GM23248 (cell line): Measurements from ENCODE around the gene NAA11.

Experiments used
- EZH2 ChIP-seq: fragments of 200-600 bp; sonication (generic); IDR thresholded peaks from 2 replicates; pipeline ENCODE4 v1.6.1; 2018; ENCODE audit warnings: antibody characterized with exemption, mild to moderate bottlenecking; ENCODE audit not compliant: insufficient read depth, poor library complexity, severe bottlenecking
- EZH2phosphoT487 ChIP-seq: fragments of 200-600 bp; sonication (generic); IDR thresholded peaks from 2 replicates; pipeline ENCODE4 v1.6.1; 2018; ENCODE audit warnings: antibody characterized with exemption, moderate library complexity, mild to moderate bottlenecking, low read depth; ENCODE audit not compliant: insufficient read depth

GRCh38 chr4:79319975-79320374 lies 5.9 kb downstream of the NAA11 start:
- TF ChIP-seq EZH2: no peak
- TF ChIP-seq EZH2phosphoT487: no peak
